Measurements from ENCODE around the gene TH.
"Not testable (repeated sequence)": the region's sequence is repeated elsewhere in the genome, so short reads cannot be mapped to it uniquely, and the experiment has no call there.

The TH gene

GRCh38 chr11:2194877-2195755 is 23.5 kb upstream of the TH start:
- no peak for DNase-seq

- DNase-seq = not testable (repeated sequence)
Observed at GRCh38 chr11:2193888-2194595, 22.4 kb upstream of the TH start.

DNA sequence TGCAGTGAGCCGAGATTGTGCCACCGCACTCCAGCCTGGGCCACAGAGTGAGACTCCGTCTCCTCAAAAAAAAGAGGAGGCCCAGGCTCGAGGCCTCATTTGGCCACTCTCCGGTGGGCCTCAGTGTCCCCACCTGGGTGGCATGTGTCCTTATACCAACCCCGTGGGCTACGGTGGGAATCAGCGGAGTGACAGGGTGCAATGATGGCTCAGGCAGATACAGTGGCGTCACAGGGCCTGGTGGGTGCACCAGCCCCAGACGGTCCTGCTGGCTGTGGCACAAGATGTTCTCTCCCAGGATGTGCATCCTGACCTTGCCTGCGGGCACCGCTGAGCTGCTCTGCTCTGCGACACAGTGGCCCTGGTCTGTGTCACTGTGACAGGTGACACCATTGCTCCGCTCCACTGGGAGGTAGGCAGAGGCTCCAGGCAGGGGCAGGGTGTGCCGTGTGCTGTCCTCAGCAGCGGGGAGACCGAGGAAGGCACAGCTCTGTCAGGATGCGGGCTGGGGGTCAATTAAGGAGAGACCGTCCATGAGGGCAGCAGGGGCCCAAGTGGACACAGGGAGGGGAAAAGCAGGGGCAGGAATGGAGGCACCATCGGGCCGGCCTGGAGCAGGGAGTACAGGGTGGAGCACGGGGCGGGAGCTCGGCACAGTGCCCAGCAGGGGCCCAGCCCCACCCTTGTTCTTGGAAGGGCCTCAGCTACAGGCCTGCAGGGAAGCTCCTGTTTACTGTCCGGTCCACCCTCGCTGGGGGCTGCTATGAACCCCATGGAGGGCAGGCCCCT is 21.7 kb upstream of the TH start:
- no peak for DNase-seq

DNA sequence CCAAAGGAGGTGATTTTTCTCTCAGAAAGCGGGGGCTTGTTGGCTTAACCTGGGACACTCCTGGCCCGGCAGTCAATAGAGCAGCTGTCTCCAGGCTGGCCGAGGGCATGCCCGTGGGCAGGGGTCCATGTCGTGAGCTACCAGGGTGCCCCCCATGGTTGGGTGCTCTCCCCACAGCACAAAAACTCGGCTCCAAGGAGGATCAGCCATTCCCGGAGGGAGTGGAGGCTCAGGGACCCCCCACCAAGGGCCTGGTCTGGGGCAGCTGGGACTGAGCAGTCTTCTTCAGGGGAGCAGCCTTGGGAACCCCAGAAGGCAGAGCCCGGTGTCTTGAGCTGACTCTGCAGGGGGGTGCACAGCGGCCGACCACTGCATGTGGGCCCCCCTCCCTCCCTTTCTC is 20.8 kb upstream of the TH start:
- DNase-seq = no peak

GRCh38 chr11:2191883-2192282 is 20.3 kb upstream of the TH start:
- DNase-seq = no peak

- peak; percentile 47 for DNase-seq
Observed at GRCh38 chr11:2190657-2191471, 19.2 kb upstream of the TH start.

DNA sequence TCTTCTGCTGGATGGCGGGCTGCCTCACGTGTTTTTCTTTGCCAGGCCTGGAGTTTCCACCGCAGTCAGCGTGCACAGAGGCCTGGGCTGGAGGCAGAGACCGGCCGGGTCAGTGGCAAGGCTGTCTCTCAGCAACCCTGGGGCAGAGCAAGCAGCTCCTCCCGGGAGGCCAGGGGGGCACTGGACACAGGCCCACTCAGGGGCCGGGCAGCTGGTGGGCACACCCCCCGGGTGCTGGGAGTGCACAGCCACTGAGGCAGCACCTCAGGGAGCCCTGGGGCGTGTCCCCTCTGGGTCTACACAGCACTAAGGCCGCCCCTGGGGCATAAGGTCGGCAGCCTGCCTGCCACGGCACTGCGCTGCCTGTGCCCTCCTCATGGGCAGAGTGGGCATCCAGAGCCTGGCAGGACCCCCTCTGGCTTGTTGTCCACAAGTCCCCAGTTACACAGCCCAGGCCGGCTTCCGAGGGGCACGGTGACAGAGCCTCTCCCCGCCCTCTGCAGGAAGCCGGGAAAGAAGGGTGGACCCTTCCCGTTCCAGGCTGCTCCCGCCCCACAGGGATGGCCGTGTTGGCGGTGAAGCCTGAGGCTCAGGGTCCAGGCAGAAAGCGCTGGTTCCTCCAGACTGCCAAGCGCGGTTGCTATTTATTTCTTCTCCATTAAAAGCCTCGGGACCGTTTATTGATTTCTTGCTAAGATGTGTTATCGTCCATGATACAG is 18.5 kb upstream of the TH start:
- DNase-seq = no peak

- no peak for DNase-seq
Observed at GRCh38 chr11:2188745-2189144, 17.1 kb upstream of the TH start.

- DNase-seq = no peak
Observed at GRCh38 chr11:2187280-2187707, 15.7 kb upstream of the TH start.

GRCh38 chr11:2186669-2187279 is 15.2 kb upstream of the TH start:
- no peak for DNase-seq

GRCh38 chr11:2185324-2186085 is 13.9 kb upstream of the TH start:
- no peak for DNase-seq

GRCh38 chr11:2182692-2183474 is 11.3 kb upstream of the TH start:
- no peak for DNase-seq

DNA sequence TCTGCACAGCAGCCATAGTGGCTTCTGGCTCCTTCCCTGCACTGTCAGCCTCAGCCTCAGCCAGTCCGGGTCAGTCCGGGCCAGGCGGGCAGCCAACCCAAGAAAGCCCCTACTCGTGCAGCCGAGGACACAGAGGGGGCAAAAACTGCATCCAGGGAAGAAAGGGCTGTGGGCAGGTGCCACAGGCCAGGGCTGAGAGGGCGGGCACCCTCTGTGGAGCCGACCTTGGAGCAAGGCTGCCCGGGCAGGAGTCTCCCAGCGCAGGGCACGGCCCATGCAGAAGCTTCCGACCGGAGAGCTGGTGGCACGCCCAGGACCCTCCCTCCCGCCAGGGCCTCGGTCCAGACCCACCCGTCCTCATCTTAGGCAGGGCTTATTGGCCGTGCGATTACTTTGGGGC is 10.5 kb upstream of the TH start:
- DNase-seq = no peak

GRCh38 chr11:2180789-2181370 is 9.3 kb upstream of the TH start:
- DNase-seq = no peak

DNA sequence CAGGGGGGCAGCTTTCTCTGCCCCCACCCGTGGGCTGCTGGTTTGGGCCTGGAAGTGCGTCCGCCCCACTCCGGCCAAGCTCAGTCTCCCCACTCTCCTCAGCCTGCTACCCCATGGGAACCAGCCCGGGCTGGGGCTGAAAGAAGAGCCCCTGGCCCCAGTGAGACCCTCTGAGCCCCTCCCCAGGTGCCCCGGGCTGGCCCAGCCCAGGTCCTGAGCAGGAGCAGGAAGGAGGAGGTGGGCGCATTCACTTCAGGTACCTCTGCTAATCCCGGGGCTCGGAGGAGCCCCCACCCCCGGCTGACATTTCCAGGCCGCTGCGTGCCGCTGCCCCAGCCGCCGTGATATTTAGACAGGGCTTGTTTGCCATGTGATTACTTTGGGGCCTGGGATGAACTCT is 8.7 kb upstream of the TH start:
- no peak for DNase-seq

DNA sequence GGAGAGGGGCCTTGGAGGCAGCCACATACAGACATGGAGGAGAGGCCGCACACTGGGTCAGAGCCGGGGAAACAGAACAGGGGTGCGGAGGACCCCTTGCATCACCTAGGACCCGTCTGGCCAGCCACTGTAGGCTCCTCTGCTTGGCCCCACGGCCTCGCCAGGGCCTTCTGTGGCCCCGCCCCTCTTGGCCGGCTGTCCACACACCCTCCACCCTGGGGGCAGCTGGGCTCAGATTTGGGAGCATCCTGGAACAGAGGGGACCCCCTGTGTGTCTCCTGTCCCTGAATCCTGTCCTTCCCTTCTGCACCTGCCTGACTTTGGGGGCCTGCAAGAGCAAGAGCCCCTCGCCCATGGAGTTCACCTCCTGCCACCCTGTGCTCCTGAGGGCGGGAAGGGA is 7.9 kb upstream of the TH start:
- no peak for DNase-seq

DNA sequence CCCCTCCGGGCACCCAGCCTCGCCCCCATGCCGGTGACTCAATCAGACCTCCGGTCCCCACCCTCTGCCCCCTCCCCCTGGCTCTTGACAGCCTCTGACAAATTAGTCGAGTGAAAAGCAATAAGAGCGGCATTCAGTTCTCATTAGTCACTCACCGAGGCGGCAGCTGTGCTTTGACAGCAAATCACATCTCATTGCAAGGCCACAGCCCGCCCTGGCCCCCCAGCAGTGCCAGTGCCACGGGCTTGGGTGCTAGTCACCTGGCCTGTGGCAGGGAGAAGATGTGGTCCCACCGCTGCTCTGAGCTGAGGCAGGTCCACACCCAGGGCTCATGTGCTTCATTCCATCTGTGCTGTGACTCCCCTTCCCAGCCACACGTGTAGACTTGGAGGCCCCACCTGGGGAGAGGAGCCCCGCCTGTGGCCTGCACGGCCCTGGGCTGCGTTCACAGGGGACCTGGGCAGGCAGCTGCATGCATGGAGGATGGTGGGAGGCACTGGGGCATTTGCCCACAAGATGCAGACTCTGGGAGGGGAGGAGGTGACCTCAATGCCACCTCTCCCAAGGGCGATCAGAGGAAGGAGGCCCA is 7.4 kb upstream of the TH start:
- no peak for DNase-seq

GRCh38 chr11:2178055-2178773 is 6.6 kb upstream of the TH start:
- DNase-seq = not testable (repeated sequence)
